Heart left ventricle (tissue), 16 donors: ENCODE measurements around the gene NCBP2. TPM values are rescaled to one million over a fixed set of nuclear protein-coding genes. Genes with fewer than 3 reads are reported as not detected.

Experiments
- ATAC-seq, 4 donors: fragments of 200-7000 bp; cut with Tn5 transposase; one replicate each; pipeline ENCODE4 v1.9.1; 2020 to 2022; ENCODE audit warnings: moderate library complexity in 4 of 4, mild to moderate bottlenecking in 3 of 4, moderate number of reproducible peaks in 1 of 4
- DNase-seq, 5 donors: peaks; one replicate each; pipeline ENCODE4 v3.0.0-alpha.2; 2020
- H3K27ac ChIP-seq, 12 donors: fragments of 200-600 bp; sonication (generic) in 4 of 12; one replicate each; pipeline versions ENCODE4 v1.5.0 to v1.8.0; 2016 to 2022; ENCODE audit warnings: mild to moderate bottlenecking in 2 of 12
- H3K27me3 ChIP-seq, 9 donors: fragments of 200-600 bp; sonication (generic) in 2 of 9; one replicate each; pipeline versions ENCODE4 v1.5.1 to v1.8.0; 2016 to 2022; ENCODE audit warnings: mild to moderate bottlenecking in 3 of 9
- H3K36me3 ChIP-seq, 9 donors: fragments of 200-600 bp; sonication (generic) in 2 of 9; one replicate each; pipeline versions ENCODE4 v1.5.0 to v1.8.0; 2018 to 2022; ENCODE audit warnings: mild to moderate bottlenecking in 2 of 9
- H3K4me1 ChIP-seq, 12 donors: fragments of 200-600 bp; sonication (generic) in 4 of 12; one replicate each; pipeline versions ENCODE4 v1.5.0 to v1.8.0; 2016 to 2022; ENCODE audit warnings: mild to moderate bottlenecking in 3 of 12
- H3K4me3 ChIP-seq, 12 donors: fragments of 200-600 bp; sonication (generic) in 4 of 12; one replicate each; pipeline versions ENCODE4 v1.5.0 to v1.8.0; 2017 to 2022; ENCODE audit warnings: mild to moderate bottlenecking in 9 of 12, moderate library complexity in 4 of 12
- H3K9me3 ChIP-seq, 12 donors: fragments of 200-600 bp; sonication (generic) in 4 of 12; one replicate each; pipeline versions ENCODE4 v1.5.0 to v1.8.0; 2016 to 2022; ENCODE audit warnings: mild to moderate bottlenecking in 1 of 12
- CTCF ChIP-seq, 12 donors: fragments of 200-600 bp; sonication (generic) in 4 of 12; IDR thresholded peaks; one replicate each; pipeline versions ENCODE4 v1.5.0 to v1.8.0; 2018 to 2022; ENCODE audit warnings: antibody characterized with exemption in 12 of 12, mild to moderate bottlenecking in 5 of 12
- POLR2A ChIP-seq, 2 donors: fragments of 450-650 bp; IDR thresholded peaks; one replicate each; pipeline ENCODE4 v1.6.1; 2017; ENCODE audit warnings: antibody characterized with exemption in 2 of 2, mild to moderate bottlenecking in 2 of 2, moderate library complexity in 2 of 2
- WGBS, 4 donors: extraction: QIAGEN DNeasy Blood & Tissue Kit in 2 of 4; methylation state at CpG; one replicate each; pipeline versions ENCODE4 v1.1.5 to v1.1.7; 2013 to 2018; 5-methylcytosine and 5-hydroxymethylcytosine counted together
- intact Hi-C, 10 donors: fragments of 100-400 bp; cut with DNase I; formaldehyde crosslinking; loops; one replicate each; pipeline versions ENCODE4 v1.11.1 to v1.14.2; 2022
- polyA plus RNA-seq, 2 donors: library from polyadenylated mRNA; stranded (reverse); fragments of 200-250 nt; gene quantifications; one replicate each; pipeline ENCODE4 v1.2.3, GENCODE V29; 2013
- total RNA-seq, 9 donors: library from RNA; depleted of rRNA in 2 of 9; stranded (reverse); fragments of >200 nt in 2 of 9; fragmentation: NEBNext Ultra II Directional in 3 of 9; extraction: Animal tissue kit (Norgen Biotek cat#: 25700) in 3 of 9; gene quantifications; one replicate each; pipeline versions ENCODE4 v1.1.0 to v1.2.4, GENCODE V29; 2016 to 2023
- donor health status: ischemic (EF 13 %, LVEDD 7.1; RV severe dilation, severe dysfunction).
- donor health status: healthy with polysubstance abuse.
- donor health status: DM: no; HTN: yes; CAD: no.
- donor health status: DM: no; HTN: no; CAD: no.
- donor health status: ischemic (EF 25% LVEDD 6.9; RV normal size, moderate dysfunction).
- donor health status: ischemic (EF 25% LVEDD 5.7; RV mildly dilated, moderate dysfunction).
- donor health status: healthy.
- donor health status: DM: yes; HTN: yes; CAD: no.
- donor health status: ischemic (EF 35%, LVEDD 5.7; RV mildly dilated, moderate dysfunction).
- donor health status: nonischemic (EF 11% LVEDD 7.7; RV severe dilation, severe dysfunction).
- donor health status: DM: yes; HTN: yes; CAD: no.
- donor health status: PGD.
- donor health status: ischemic (EF 29% LVEDD 5.4; RV normal size, mild dysfunction).
- donor health status: nonischemic (EF 23%, LVEDD 6.1; RV moderate dilation, normal function).

NCBP2 gene
- total and polyA plus RNA-seq, 11 donors, result 20.7 to 55.5 (median 38.9) TPM

DNA sequence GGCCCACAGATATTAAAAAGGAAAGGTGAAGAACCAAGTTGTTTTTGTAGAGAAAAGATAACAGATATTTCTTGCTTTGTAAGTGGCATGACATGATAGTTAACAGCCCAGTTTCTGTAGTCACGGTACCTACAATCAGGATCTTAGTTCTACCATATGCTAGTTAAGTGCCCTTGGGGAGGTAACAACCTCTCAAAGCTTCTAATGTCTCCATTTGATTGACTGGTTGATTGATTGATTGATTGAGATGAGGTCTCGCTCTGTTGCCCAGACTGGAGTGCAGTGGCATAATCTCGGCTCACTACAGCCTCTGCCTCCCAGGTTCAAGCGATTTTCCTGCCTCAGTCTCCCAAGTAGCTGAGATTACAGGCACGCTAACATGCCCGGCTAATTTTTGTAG is 46.1 kb downstream of the NCBP2 start:
- no peak overlapping the region for H3K27ac ChIP-seq
- DNase-seq (no peak), ATAC-seq (no peak)
- TF ChIP-seq CTCF (IDR thresholded peaks at IDR 0.05) (no peak), POLR2A (IDR thresholded peaks at IDR 0.05) (no peak)
- no peaks in the 10 kb centered on the region for H3K9me3 ChIP-seq
- 96 to 98% (median 96%) methylated on average over 6 of the region's 6 CpGs for WGBS, 4 donors
- no peak overlapping the region for H3K4me3 ChIP-seq
- intact Hi-C loops, result no loop called here
- no peaks in the 10 kb centered on the region for H3K27me3 ChIP-seq
- peaks cover 0 to 5% (median 0%) of the 10 kb centered on the region in 12 donors for H3K4me1 ChIP-seq
- H3K36me3 ChIP-seq, result peaks cover 0 to 30% (median 20%) of the 10 kb centered on the region in 9 donors

- 94 to 98% (median 96%) methylated on average over 13 of the region's 13 CpGs for WGBS, 4 donors
Measured at GRCh38 chr3:196894557-196895295, 47.6 kb downstream of the NCBP2 start.

DNA sequence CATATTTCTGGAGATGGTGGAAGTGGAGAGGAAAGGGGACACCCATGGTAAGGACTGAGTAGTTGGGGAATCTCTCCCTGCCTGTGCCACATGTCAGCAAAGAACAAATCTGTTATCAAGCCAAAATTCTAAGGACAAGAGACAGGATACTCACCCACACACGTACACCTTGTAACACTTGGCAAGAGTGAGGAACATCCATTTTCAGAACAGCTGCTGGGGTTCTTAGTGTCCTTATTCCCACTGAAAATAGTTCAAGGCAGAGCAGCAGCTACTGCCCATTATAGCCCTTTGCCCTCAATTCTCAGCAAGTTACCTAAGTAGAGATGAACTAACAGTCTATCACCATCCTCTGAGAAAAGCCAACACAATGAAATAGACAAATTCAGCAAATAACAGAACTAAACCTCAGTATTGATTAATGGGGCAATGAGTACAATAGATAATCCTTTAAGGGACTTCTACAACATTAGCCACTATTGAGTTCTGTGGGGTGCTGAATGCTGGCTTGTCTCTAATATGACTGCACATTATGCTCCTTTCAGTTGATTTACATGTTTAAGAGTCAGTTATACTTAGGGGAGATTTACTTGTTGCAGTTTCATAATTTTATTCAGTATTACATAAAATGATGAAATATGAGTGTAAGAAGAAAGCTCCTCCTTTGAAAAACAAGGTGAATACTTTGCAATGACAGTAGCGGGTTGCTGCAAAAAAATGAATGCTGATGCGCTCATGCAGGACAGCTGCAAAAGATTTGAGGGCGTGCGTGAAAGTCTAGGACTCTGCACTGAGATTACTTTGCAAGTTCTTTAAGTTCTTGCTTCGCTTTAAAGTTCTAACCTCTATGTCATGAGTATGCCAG is 52.3 kb downstream of the NCBP2 start:
- DNase-seq, result no peak
- intact Hi-C loops, result no loop called here
- peaks cover 0 to 44% (median 28%) of the 10 kb centered on the region in 9 donors for H3K36me3 ChIP-seq
- no peaks in the 10 kb centered on the region for H3K27me3 ChIP-seq
- peak in 1 of 4 donors; percentile 57 for ATAC-seq
- TF ChIP-seq CTCF (IDR thresholded peaks at IDR 0.05), result no peak
- TF ChIP-seq POLR2A (IDR thresholded peaks at IDR 0.05), result no peak
- H3K4me3 ChIP-seq, result no peak overlapping the region
- H3K9me3 ChIP-seq, result no peaks in the 10 kb centered on the region
- peaks cover 0 to 22% (median 8%) of the 10 kb centered on the region in 12 donors for H3K4me1 ChIP-seq
- no peak overlapping the region for H3K27ac ChIP-seq
- WGBS, 4 donors, result 82 to 88% (median 85%) methylated on average over 6 of the region's 6 CpGs

More at GRCh38 chr3:196894557-196895295, 47.6 kb downstream of the NCBP2 start:
- DNase-seq (no peak), ATAC-seq (no peak)
- Histone ChIP-seq H3K27ac (no peak overlapping the region), H3K27me3 (no peaks in the 10 kb centered on the region), H3K9me3 (no peaks in the 10 kb centered on the region), H3K36me3 (peaks cover 0 to 18% (median 5%) of the 10 kb centered on the region in 9 donors), H3K4me3 (no peak overlapping the region), H3K4me1 (peaks cover 0 to 9% (median 4%) of the 10 kb centered on the region in 12 donors)
- no peak for TF ChIP-seq CTCF (IDR thresholded peaks at IDR 0.05)
- TF ChIP-seq POLR2A (IDR thresholded peaks at IDR 0.05), result no peak
- intact Hi-C loops, result no loop called here

DNA sequence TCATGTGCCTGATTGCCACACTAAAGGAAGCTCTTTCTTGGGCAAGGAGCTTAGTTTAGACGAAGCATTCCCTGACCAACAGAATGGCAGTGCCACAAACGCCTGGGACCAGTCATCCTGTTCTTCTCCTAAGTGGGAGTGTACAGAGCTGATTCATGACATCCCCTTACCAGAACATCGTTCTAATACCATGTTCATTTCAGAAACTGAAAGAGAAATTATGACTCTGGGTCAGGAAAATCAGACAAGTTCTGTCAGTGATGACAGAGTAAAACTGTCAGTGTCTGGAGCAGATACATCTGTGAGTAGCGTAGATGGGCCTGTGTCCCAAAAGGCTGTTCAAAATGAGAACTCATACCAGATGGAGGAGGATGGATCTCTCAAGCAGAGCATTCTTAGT is 56.2 kb downstream of the NCBP2 start:
- no peaks in the 10 kb centered on the region for H3K9me3 ChIP-seq
- ATAC-seq, result peak in 1 of 4 donors; percentile 36
- 58 to 78% (median 68%) methylated on average over 4 of the region's 4 CpGs for WGBS, 4 donors
- no peak for TF ChIP-seq POLR2A (IDR thresholded peaks at IDR 0.05)
- intact Hi-C loops, result no loop called here
- peak overlapping the region in 1 of 12 donors; percentile 2 for H3K27ac ChIP-seq
- H3K27me3 ChIP-seq, result no peaks in the 10 kb centered on the region
- DNase-seq, result no peak
- H3K36me3 ChIP-seq, result peaks cover 0 to 48% (median 24%) of the 10 kb centered on the region in 9 donors
- no peak overlapping the region for H3K4me3 ChIP-seq
- peaks cover 0 to 23% (median 7%) of the 10 kb centered on the region in 12 donors for H3K4me1 ChIP-seq

Other genes with a start within 250 kb of the NCBP2 start
- gene CEP19, start 230.3 kb downstream of the NCBP2 start, total RNA-seq, result 1 to 10 TPM in 7 of 9 donors, under 1 TPM in 2; 0.81 to 2.8 (median 1.4) TPM
- 1 to 10 TPM in 1 of 2 donors, under 1 TPM in 1; 0.57 to 1.0 TPM for gene CEP19, start 230.3 kb downstream of the NCBP2 start, polyA plus RNA-seq
- gene PIGX, start 230.2 kb downstream of the NCBP2 start, total RNA-seq, result 10 to 100 TPM; 16.6 to 21.2 (median 18.8) TPM
- 10 to 100 TPM in 1 of 2 donors, 1 to 10 TPM in 1; 8.3 to 10.7 TPM for gene PIGX, start 230.2 kb downstream of the NCBP2 start, polyA plus RNA-seq
- gene PAK2, start 202.7 kb downstream of the NCBP2 start, total RNA-seq, result 10 to 100 TPM; 39.2 to 67.8 (median 52.9) TPM
- 10 to 100 TPM; 17.0 to 30.3 TPM for gene PAK2, start 202.7 kb downstream of the NCBP2 start, polyA plus RNA-seq
- 10 to 100 TPM; 16.8 to 28.5 (median 22.9) TPM for gene SENP5, start 74.6 kb downstream of the NCBP2 start, total RNA-seq
- 10 to 100 TPM in 1 of 2 donors, 1 to 10 TPM in 1; 7.0 to 12.9 TPM for gene SENP5, start 74.6 kb downstream of the NCBP2 start, polyA plus RNA-seq
- gene PIGZ, start 26.3 kb upstream of the NCBP2 start, total RNA-seq, result 1 to 10 TPM; 5.2 to 8.0 (median 6.5) TPM
- 1 to 10 TPM; 2.3 to 3.4 TPM for gene PIGZ, start 26.3 kb upstream of the NCBP2 start, polyA plus RNA-seq
- gene MELTF, start 87.3 kb upstream of the NCBP2 start, total RNA-seq, result 10 to 100 TPM in 6 of 9 donors, 1 to 10 TPM in 3; 4.9 to 43.8 (median 10.3) TPM
- gene MELTF, start 87.3 kb upstream of the NCBP2 start, polyA plus RNA-seq, result 10 to 100 TPM in 1 of 2 donors, 1 to 10 TPM in 1; 7.5 to 72.6 TPM